PC-3 (cell line): ENCODE data around the gene LRRC8E. TPM values are rescaled to one million over a fixed set of nuclear protein-coding genes. Genes with fewer than 3 reads are reported as not detected.

Experiments
- ATAC-seq: fragments of 200-7000 bp; cut with Tn5 transposase; 2 replicates; pipeline ENCODE4 v1.9.1; 2020; ENCODE audit warnings: mild to moderate bottlenecking, moderate library complexity
- BruUV-seq: library from RNA; stranded (reverse); fragments of 400-500 nt; replicated peaks from 2 replicates; lab custom pipeline; 2021; lab: Mats Ljungman, UMichigan
- CTCF ChIA-PET: fragments of 300-600 bp; sonication (Branson Sonifier 250); formaldehyde crosslinking; loops from one replicate; lab custom pipeline; 2022; ENCODE audit warnings: antibody characterized with exemption; lab: Charles Lee
- POLR2A ChIA-PET: fragments of 300-600 bp; sonication (Branson Sonifier 250); formaldehyde crosslinking; loops from one replicate; lab custom pipeline; 2022; ENCODE audit warnings: antibody characterized with exemption; ENCODE audit not compliant: unreplicated experiment; lab: Charles Lee
- DNase-seq: peaks from one replicate; pipeline ENCODE4 v3.0.0-alpha.2; 2015
- H2AFZ ChIP-seq: fragments of 300-600 bp; sonication (generic); 2 replicates; pipeline ENCODE4 v1.6.0; 2016; ENCODE audit warnings: antibody characterized with exemption, low read length
- H3F3A ChIP-seq: fragments of 300-600 bp; sonication (generic); one replicate; pipeline ENCODE4 v1.6.0; 2017; ENCODE audit warnings: antibody characterized with exemption, low read length, control low read depth, mild to moderate bottlenecking; ENCODE audit not compliant: unreplicated experiment
- H3K27ac ChIP-seq: fragments of 300-600 bp; sonication (generic); 2 replicates; pipeline ENCODE4 v1.5.1; 2016; ENCODE audit warnings: mild to moderate bottlenecking, low read length
- H3K27me3 ChIP-seq: fragments of 300-600 bp; sonication (generic); 2 replicates; pipeline ENCODE4 v1.6.1; 2016; ENCODE audit warnings: low read length, mixed read lengths
- H3K36me3 ChIP-seq: fragments of 300-600 bp; sonication (generic); 2 replicates; pipeline ENCODE4 v1.6.1; 2016; ENCODE audit warnings: low read depth, mixed run types, low read length, mixed read lengths
- H3K4me1 ChIP-seq: fragments of 300-600 bp; sonication (generic); 2 replicates; pipeline ENCODE4 v1.5.1; 2016; ENCODE audit warnings: low read length; ENCODE audit not compliant: insufficient read depth
- H3K4me2 ChIP-seq: fragments of 300-600 bp; sonication (generic); 2 replicates; pipeline ENCODE4 v1.6.0; 2016; ENCODE audit warnings: low read length
- H3K4me3 ChIP-seq: fragments of 300-600 bp; sonication (generic); 2 replicates; pipeline ENCODE4 v1.5.1; 2016; ENCODE audit warnings: mild to moderate bottlenecking, low read length, mixed read lengths
- H3K79me2 ChIP-seq: fragments of 300-600 bp; sonication (generic); 2 replicates; pipeline ENCODE4 v1.6.1; 2017; ENCODE audit warnings: low read length, mixed read lengths
- H3K9ac ChIP-seq: fragments of 300-600 bp; sonication (generic); 2 replicates; pipeline ENCODE4 v1.6.0; 2016; ENCODE audit warnings: mild to moderate bottlenecking, low read length
- H3K9me2 ChIP-seq: fragments of 300-600 bp; sonication (generic); replicated peaks from 2 replicates; pipeline ENCODE4 v1.6.1; 2016; ENCODE audit warnings: mixed run types, low read length, mixed read lengths
- H3K9me3 ChIP-seq: fragments of 300-600 bp; sonication (generic); 2 replicates; pipeline ENCODE4 v1.6.1; 2016; ENCODE audit warnings: low read length, mixed read lengths
- H4K20me1 ChIP-seq: fragments of 300-600 bp; sonication (generic); 2 replicates; pipeline ENCODE4 v1.6.1; 2016; ENCODE audit warnings: low read length, mixed read lengths
- EZH2 ChIP-seq: fragments of 300-600 bp; sonication (generic); IDR thresholded peaks from one replicate; pipeline ENCODE4 v1.6.1; 2017; ENCODE audit warnings: antibody characterized with exemption, mild to moderate bottlenecking, low read length; ENCODE audit not compliant: unreplicated experiment
- intact Hi-C: fragments of 100-400 bp; cut with micrococcal nuclease; formaldehyde crosslinking; loops from 2 replicates; pipeline ENCODE4 v1.9.0; 2023
- total RNA-seq: library from RNA; depleted of rRNA; stranded (reverse); fragments of >200 nt; gene quantifications from 2 replicates; pipeline ENCODE4 v1.2.3, GENCODE V29; 2014
- TF ChIP-seq, protein P1 (sequence below): fragments of 300-600 bp; sonication (generic); conservative IDR thresholded peaks from 2 replicates; pipeline ENCODE4 v1.5.1; 2017; ENCODE audit warnings: antibody characterized with exemption, low read depth, mild to moderate bottlenecking, low read length

LRRC8E gene
- total RNA-seq, 1 experiment from 2014 or later = 30.8 TPM

- Histone ChIP-seq H3K9me2 (no peaks in the 10 kb centered on the region), H3K36me3 (peaks cover 12% of the 10 kb centered on the region), H3K4me2 (peak overlapping the region; percentile 98), H3K9ac (peak overlapping the region; percentile 89), H3K4me1 (peaks cover 20% of the 10 kb centered on the region), H3K79me2 (peaks cover 46% of the 10 kb centered on the region), H3F3A (peaks cover 11% of the 10 kb centered on the region), H3K27ac (peak overlapping the region; percentile 65), H3K4me3 (peak overlapping the region; percentile 75), H3K9me3 (no peaks in the 10 kb centered on the region), H2AFZ (peak overlapping the region; percentile 77), H4K20me1 (0 out of 2 replicates have a peak, but pooled peaks cover 3% of the 10 kb centered on the region), H3K27me3 (no peaks in the 10 kb centered on the region)
- DNase-seq (peak; percentile 35), ATAC-seq (peak; percentile 4)
- BruUV-seq = TSS peak; percentile 88
- CTCF ChIA-PET = interaction anchor here (0.5 to 2.0 kb wide), 5 partner anchors 15 to 103 kb away, joined by 5 to 23 read pairs (median 7); partner anchors contain the start of gene SNAPC2
- TF ChIP-seq EZH2 = no peak
- intact Hi-C loops = loop anchor here (1.0 to 5.0 kb wide), 5 partner anchors 14 to 624 kb away; partner anchors contain the start of genes LRRC8E and SNAPC2
- POLR2A ChIA-PET = interaction anchor here (0.6 to 1.0 kb wide), 3 partner anchors 9 to 33 kb away, joined by 3 to 4 read pairs (median 3); no protein-coding TSS in a partner anchor
Measured at GRCh38 chr19:7902796-7903243, 14.5 kb downstream of the LRRC8E start.

DNA sequence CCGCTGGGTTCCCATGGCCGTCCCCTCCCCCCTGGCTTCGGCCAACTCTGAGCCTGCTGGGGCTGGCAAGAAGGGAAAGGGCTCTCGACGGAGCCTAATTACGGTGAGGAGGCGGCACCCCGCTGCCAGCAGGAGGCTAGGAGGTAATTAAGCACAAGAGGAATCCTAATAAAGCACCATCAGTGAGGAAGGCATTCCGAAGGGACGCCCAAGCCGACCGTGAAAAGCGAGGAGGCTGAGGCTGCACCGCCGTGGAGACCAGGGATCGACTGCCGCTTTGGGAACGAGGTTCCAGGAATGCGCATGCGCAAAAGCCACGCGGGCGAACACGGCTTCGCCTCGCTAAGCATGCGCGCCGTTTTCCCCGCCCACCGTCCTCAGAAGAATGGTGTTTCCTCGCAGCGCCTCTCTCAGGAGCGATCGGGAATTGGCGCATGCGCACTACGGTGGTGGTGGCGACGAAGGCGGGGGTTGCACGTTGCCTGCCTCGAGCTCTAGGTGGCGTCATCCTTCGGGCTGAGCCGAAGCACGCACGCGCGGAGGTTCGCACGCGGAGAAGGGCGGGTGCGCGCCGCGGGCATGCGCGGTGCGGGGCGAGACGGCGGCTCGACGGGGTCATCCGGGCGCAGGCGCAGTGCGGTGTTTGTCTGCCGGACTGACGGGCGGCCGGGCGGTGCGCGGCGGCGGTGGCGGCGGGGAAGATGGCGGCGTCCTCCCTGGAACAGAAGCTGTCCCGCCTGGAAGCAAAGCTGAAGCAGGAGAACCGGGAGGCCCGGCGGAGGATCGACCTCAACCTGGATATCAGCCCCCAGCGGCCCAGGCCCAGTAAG, 15.1 kb downstream of the LRRC8E start, which contains the start of gene MAP2K7:
MAP2K7 (plus strand) TSS at position 634 of the 830 bp plus-strand sequence; CDS start at position 702, 68 bp downstream.
- Histone ChIP-seq H3K79me2 (peaks cover 52% of the 10 kb centered on the region), H3K4me3 (peak within 1 kb of the TSS; percentile 77), H3K4me2 (peak within 1 kb of the TSS; percentile 98), H3K9ac (peak within 1 kb of the TSS; percentile 89), H3K27me3 (no peaks in the 10 kb centered on the region), H4K20me1 (0 out of 2 replicates have a peak, but pooled peaks cover 3% of the 10 kb centered on the region), H3K9me3 (no peaks in the 10 kb centered on the region), H3K4me1 (peaks cover 20% of the 10 kb centered on the region), H3K36me3 (peaks cover 8% of the 10 kb centered on the region), H3K27ac (peak within 1 kb of the TSS; percentile 65), H2AFZ (peak within 1 kb of the TSS; percentile 77), H3K9me2 (no peaks in the 10 kb centered on the region), H3F3A (peaks cover 11% of the 10 kb centered on the region)
- no peak for TF ChIP-seq EZH2
- TF ChIP-seq, protein P1, sequence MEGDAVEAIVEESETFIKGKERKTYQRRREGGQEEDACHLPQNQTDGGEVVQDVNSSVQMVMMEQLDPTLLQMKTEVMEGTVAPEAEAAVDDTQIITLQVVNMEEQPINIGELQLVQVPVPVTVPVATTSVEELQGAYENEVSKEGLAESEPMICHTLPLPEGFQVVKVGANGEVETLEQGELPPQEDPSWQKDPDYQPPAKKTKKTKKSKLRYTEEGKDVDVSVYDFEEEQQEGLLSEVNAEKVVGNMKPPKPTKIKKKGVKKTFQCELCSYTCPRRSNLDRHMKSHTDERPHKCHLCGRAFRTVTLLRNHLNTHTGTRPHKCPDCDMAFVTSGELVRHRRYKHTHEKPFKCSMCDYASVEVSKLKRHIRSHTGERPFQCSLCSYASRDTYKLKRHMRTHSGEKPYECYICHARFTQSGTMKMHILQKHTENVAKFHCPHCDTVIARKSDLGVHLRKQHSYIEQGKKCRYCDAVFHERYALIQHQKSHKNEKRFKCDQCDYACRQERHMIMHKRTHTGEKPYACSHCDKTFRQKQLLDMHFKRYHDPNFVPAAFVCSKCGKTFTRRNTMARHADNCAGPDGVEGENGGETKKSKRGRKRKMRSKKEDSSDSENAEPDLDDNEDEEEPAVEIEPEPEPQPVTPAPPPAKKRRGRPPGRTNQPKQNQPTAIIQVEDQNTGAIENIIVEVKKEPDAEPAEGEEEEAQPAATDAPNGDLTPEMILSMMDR = peak; percentile 82
- intact Hi-C loops = loop anchor here (1.0 to 5.0 kb wide), 5 partner anchors 15 to 624 kb away; partner anchors contain the start of genes LRRC8E and SNAPC2
- peak; percentile 100 for DNase-seq
- BruUV-seq = no TSS peak
- POLR2A ChIA-PET = interaction anchor here (0.6 to 1.0 kb wide), 5 partner anchors 8 to 34 kb away, joined by 3 to 5 read pairs (median 3); no protein-coding TSS in a partner anchor
- CTCF ChIA-PET = interaction anchor here (0.5 to 2.0 kb wide), 6 partner anchors 12 to 335 kb away, joined by 3 to 23 read pairs (median 6); partner anchors contain the start of gene SNAPC2
- peak; percentile 83 for ATAC-seq
